GM23338 (cell line): Measurements from ENCODE around the gene ZNF311. TPM values are rescaled to one million over a fixed set of nuclear protein-coding genes. Genes with fewer than 3 reads are reported as not detected.

ENCODE experiments used
- ATAC-seq: fragments of 200-7000 bp; cut with Tn5 transposase; 3 replicates; pipeline ENCODE4 v1.9.1; 2020
- DNase-seq: peaks from one replicate; pipeline ENCODE4 v3.0.0-alpha.2; 2015; ENCODE audit warnings: low spot score
- H2AFZ ChIP-seq: fragments of 200-600 bp; sonication (generic); 2 replicates; pipeline ENCODE4 v1.8.0; 2016; ENCODE audit warnings: antibody characterized with exemption, mild to moderate bottlenecking, moderate library complexity
- H3F3A ChIP-seq: fragments of 200-600 bp; sonication (generic); replicated peaks from 2 replicates; pipeline ENCODE4 v1.8.0; 2017; ENCODE audit warnings: antibody characterized with exemption, mixed run types, low read depth
- H3K27ac ChIP-seq: fragments of 200-600 bp; sonication (generic); 2 replicates; pipeline ENCODE4 v1.6.1; 2016; ENCODE audit warnings: low read depth
- H3K27me3 ChIP-seq: fragments of 200-600 bp; sonication (generic); 2 replicates; pipeline ENCODE4 v1.8.0; 2016; ENCODE audit warnings: mild to moderate bottlenecking, mixed run types, moderate library complexity; ENCODE audit not compliant: insufficient read depth
- H3K36me3 ChIP-seq: fragments of 200-600 bp; sonication (generic); 2 replicates; pipeline ENCODE4 v1.8.0; 2016; ENCODE audit warnings: mild to moderate bottlenecking; ENCODE audit not compliant: insufficient read depth
- H3K4me1 ChIP-seq: fragments of 200-600 bp; sonication (generic); 2 replicates; pipeline ENCODE4 v1.8.0; 2016; ENCODE audit warnings: mild to moderate bottlenecking, moderate library complexity; ENCODE audit not compliant: insufficient read depth
- H3K4me2 ChIP-seq: fragments of 200-600 bp; sonication (generic); 2 replicates; pipeline ENCODE4 v1.7.1; 2017; ENCODE audit warnings: mixed run types
- H3K4me3 ChIP-seq: fragments of 200-600 bp; sonication (generic); 2 replicates; pipeline ENCODE4 v1.6.1; 2016; ENCODE audit warnings: mixed run types
- H3K79me2 ChIP-seq: fragments of 200-600 bp; sonication (generic); replicated peaks from 2 replicates; pipeline ENCODE4 v1.8.0; 2017; ENCODE audit warnings: mild to moderate bottlenecking; ENCODE audit not compliant: insufficient read depth
- H3K9me2 ChIP-seq: fragments of 200-600 bp; sonication (generic); 2 replicates; pipeline ENCODE4 v1.8.0; 2017; ENCODE audit not compliant: insufficient read depth
- H4K20me1 ChIP-seq: fragments of 200-600 bp; sonication (generic); replicated peaks from 2 replicates; pipeline ENCODE4 v1.8.0; 2017; ENCODE audit warnings: mild to moderate bottlenecking; ENCODE audit not compliant: insufficient read depth
- H3K27ac Mint-ChIP-seq: 2 replicates; pipeline ENCODE4 v1.8.0; 2020; ENCODE audit warnings: inconsistent platforms, mild to moderate bottlenecking, moderate library complexity, mixed read lengths
- H3K27me3 Mint-ChIP-seq: 3 replicates; pipeline ENCODE4 v1.8.0; 2022; ENCODE audit warnings: low read depth, mild to moderate bottlenecking, moderate library complexity, mixed read lengths, inconsistent platforms; ENCODE audit not compliant: insufficient read depth, poor library complexity
- H3K36me3 Mint-ChIP-seq: 3 replicates; pipeline ENCODE4 v1.8.0; 2021; ENCODE audit warnings: low read depth, mild to moderate bottlenecking, inconsistent platforms, moderate library complexity, mixed read lengths
- H3K4me1 Mint-ChIP-seq: 3 replicates; pipeline ENCODE4 v1.8.0; 2020; ENCODE audit warnings: mild to moderate bottlenecking, inconsistent platforms, mixed read lengths
- H3K4me3 Mint-ChIP-seq: 3 replicates; pipeline ENCODE4 v1.8.0; 2021; ENCODE audit warnings: moderate library complexity, mild to moderate bottlenecking, inconsistent platforms, mixed read lengths
- H3K9me3 Mint-ChIP-seq: 3 replicates; pipeline ENCODE4 v1.8.0; 2020; ENCODE audit warnings: moderate library complexity, mild to moderate bottlenecking, inconsistent platforms, mixed read lengths
- CTCF ChIP-seq, 2 experiments: fragments of 200-600 bp in 1 of 2; sonication (generic) in 1 of 2; conservative IDR thresholded peaks; 2 replicates each; pipeline versions ENCODE4 v1.5.1 to v1.6.1; 2016 to 2017; ENCODE audit warnings: antibody characterized with exemption in 2 of 2, low read depth in 2 of 2, mild to moderate bottlenecking in 2 of 2, moderate library complexity in 1 of 2
- ETS1 ChIP-seq: IDR thresholded peaks from 2 replicates; pipeline ENCODE4 v1.6.1; 2016; ENCODE audit warnings: antibody characterized with exemption
- EZH2 ChIP-seq: fragments of 200-600 bp; sonication (generic); IDR thresholded peaks from one replicate; pipeline ENCODE4 v1.8.0; 2017; ENCODE audit warnings: antibody characterized with exemption, mild to moderate bottlenecking, low read depth; ENCODE audit not compliant: unreplicated experiment
- EZH2phosphoT487 ChIP-seq: fragments of 200-600 bp; sonication (generic); IDR thresholded peaks from one replicate; pipeline ENCODE4 v1.8.1; 2018; ENCODE audit warnings: antibody characterized with exemption; ENCODE audit not compliant: unreplicated experiment
- JUNB ChIP-seq: IDR thresholded peaks from one replicate; pipeline ENCODE4 v1.6.1; 2016; ENCODE audit warnings: antibody characterized with exemption; ENCODE audit not compliant: unreplicated experiment
- REST ChIP-seq: IDR thresholded peaks from one replicate; pipeline ENCODE4 v1.6.1; 2018; ENCODE audit warnings: antibody characterized with exemption; ENCODE audit not compliant: unreplicated experiment
- STAT1 ChIP-seq: IDR thresholded peaks from one replicate; pipeline ENCODE4 v1.6.1; 2016; ENCODE audit warnings: antibody characterized with exemption; ENCODE audit not compliant: unreplicated experiment
- ZNF114 ChIP-seq: fragments of 250-450 bp; sonication (Bioruptor Pico); IDR thresholded peaks from 2 replicates; pipeline ENCODE4 v1.5.0; 2020; ENCODE audit warnings: mild to moderate bottlenecking, moderate library complexity
- ZNF331 ChIP-seq: fragments of 250-450 bp; sonication (Bioruptor Pico); IDR thresholded peaks from 2 replicates; pipeline ENCODE4 v1.5.0; 2020; ENCODE audit warnings: low read depth, mild to moderate bottlenecking, moderate library complexity
- ZNF462 ChIP-seq: fragments of 250-450 bp; sonication (Bioruptor Pico); IDR thresholded peaks from 2 replicates; pipeline ENCODE4 v1.5.0; 2020; ENCODE audit warnings: mild to moderate bottlenecking, moderate library complexity
- polyA plus RNA-seq: library from polyadenylated mRNA; unstranded; fragments of >200 nt; fragmentation: Nextera tagmentation; extraction: Ambion mirVana; gene quantifications from 2 replicates; pipeline ENCODE4 v1.2.1, GENCODE V29; 2016
- total RNA-seq: library from RNA; depleted of rRNA; stranded (reverse); fragments of >200 nt; shearing (Covaris generic); gene quantifications from 2 replicates; pipeline ENCODE4 v1.2.3, GENCODE V29; 2014

Gene ZNF311
- total and polyA plus RNA-seq, 2 experiments from 2014 or later, result 1.5 to 1.8 TPM

- Mint-ChIP-seq H3K9me3 (no peaks in the 10 kb centered on the region), H3K36me3 (no peaks in the 10 kb centered on the region), H3K4me3 (no peak overlapping the region), H3K4me1 (peaks cover 10% of the 10 kb centered on the region; the same call in 2 of the 3 replicates), H3K27me3 (peaks cover 18% of the 10 kb centered on the region), H3K27ac (no peak overlapping the region)
- no peak for ATAC-seq
- Histone ChIP-seq H3K4me3 (no peak overlapping the region), H3K4me2 (no peak overlapping the region), H3K79me2 (no peaks in the 10 kb centered on the region), H3K4me1 (0 out of 2 replicates have a peak, but pooled peaks cover 3% of the 10 kb centered on the region), H4K20me1 (no peaks in the 10 kb centered on the region), H3F3A (no peaks in the 10 kb centered on the region), H3K9me2 (no peaks in the 10 kb centered on the region), H2AFZ (no peak overlapping the region), H3K27ac (no peak overlapping the region), H3K36me3 (no peaks in the 10 kb centered on the region), H3K27me3 (peaks cover 45% of the 10 kb centered on the region)
- TF ChIP-seq CTCF (conservative IDR thresholded peaks at IDR 0.05; ENCODE audit: low read depth in 2 of 2) (no peak), EZH2 (no peak), STAT1 (no peak), REST (no peak), ETS1 (no peak), ZNF462 (CRISPR knock-in tag) (no peak), ZNF114 (CRISPR knock-in tag) (no peak), EZH2phosphoT487 (no peak), JUNB (no peak), ZNF331 (CRISPR knock-in tag) (no peak)
- no peak for DNase-seq
These were observed 3.0 kb upstream of the ZNF311 start for GRCh38 chr6:29008089-29008488.
